NT2/D1 (cell line): Measurements from ENCODE around the gene NTF3.

ENCODE experiments used
- YY1 ChIP-seq: IDR thresholded peaks from 2 replicates; pipeline ENCODE4 v1.6.1; 2011; ENCODE audit not compliant: insufficient read length, insufficient read depth
- ZNF274 ChIP-seq: IDR thresholded peaks from 2 replicates; pipeline ENCODE4 v1.6.1; 2011; ENCODE audit warnings: mild to moderate bottlenecking, low read depth, low read length

GRCh38 chr12:5395443-5396271, 36.3 kb upstream of the NTF3 start:
- no peak for TF ChIP-seq YY1
- TF ChIP-seq ZNF274 = no peak
